GM23338 (cell line): ENCODE data around the gene ATP8B4. TPM values are rescaled to one million over a fixed set of nuclear protein-coding genes. Genes with fewer than 3 reads are reported as not detected.

Source experiments
- ATAC-seq: fragments of 200-7000 bp; cut with Tn5 transposase; 3 replicates; pipeline ENCODE4 v1.9.1; 2020
- DNase-seq: peaks from one replicate; pipeline ENCODE4 v3.0.0-alpha.2; 2015; ENCODE audit warnings: low spot score
- H2AFZ ChIP-seq: fragments of 200-600 bp; sonication (generic); 2 replicates; pipeline ENCODE4 v1.8.0; 2016; ENCODE audit warnings: antibody characterized with exemption, mild to moderate bottlenecking, moderate library complexity
- H3F3A ChIP-seq: fragments of 200-600 bp; sonication (generic); replicated peaks from 2 replicates; pipeline ENCODE4 v1.8.0; 2017; ENCODE audit warnings: antibody characterized with exemption, mixed run types, low read depth
- H3K27ac ChIP-seq: fragments of 200-600 bp; sonication (generic); 2 replicates; pipeline ENCODE4 v1.6.1; 2016; ENCODE audit warnings: low read depth
- H3K27me3 ChIP-seq: fragments of 200-600 bp; sonication (generic); 2 replicates; pipeline ENCODE4 v1.8.0; 2016; ENCODE audit warnings: mild to moderate bottlenecking, mixed run types, moderate library complexity; ENCODE audit not compliant: insufficient read depth
- H3K36me3 ChIP-seq: fragments of 200-600 bp; sonication (generic); 2 replicates; pipeline ENCODE4 v1.8.0; 2016; ENCODE audit warnings: mild to moderate bottlenecking; ENCODE audit not compliant: insufficient read depth
- H3K4me1 ChIP-seq: fragments of 200-600 bp; sonication (generic); 2 replicates; pipeline ENCODE4 v1.8.0; 2016; ENCODE audit warnings: mild to moderate bottlenecking, moderate library complexity; ENCODE audit not compliant: insufficient read depth
- H3K4me2 ChIP-seq: fragments of 200-600 bp; sonication (generic); 2 replicates; pipeline ENCODE4 v1.7.1; 2017; ENCODE audit warnings: mixed run types
- H3K4me3 ChIP-seq: fragments of 200-600 bp; sonication (generic); 2 replicates; pipeline ENCODE4 v1.6.1; 2016; ENCODE audit warnings: mixed run types
- H3K79me2 ChIP-seq: fragments of 200-600 bp; sonication (generic); replicated peaks from 2 replicates; pipeline ENCODE4 v1.8.0; 2017; ENCODE audit warnings: mild to moderate bottlenecking; ENCODE audit not compliant: insufficient read depth
- H3K9me2 ChIP-seq: fragments of 200-600 bp; sonication (generic); 2 replicates; pipeline ENCODE4 v1.8.0; 2017; ENCODE audit not compliant: insufficient read depth
- H4K20me1 ChIP-seq: fragments of 200-600 bp; sonication (generic); replicated peaks from 2 replicates; pipeline ENCODE4 v1.8.0; 2017; ENCODE audit warnings: mild to moderate bottlenecking; ENCODE audit not compliant: insufficient read depth
- H3K27ac Mint-ChIP-seq: 2 replicates; pipeline ENCODE4 v1.8.0; 2020; ENCODE audit warnings: inconsistent platforms, mild to moderate bottlenecking, moderate library complexity, mixed read lengths
- H3K27me3 Mint-ChIP-seq: 3 replicates; pipeline ENCODE4 v1.8.0; 2022; ENCODE audit warnings: low read depth, mild to moderate bottlenecking, moderate library complexity, mixed read lengths, inconsistent platforms; ENCODE audit not compliant: insufficient read depth, poor library complexity
- H3K36me3 Mint-ChIP-seq: 3 replicates; pipeline ENCODE4 v1.8.0; 2021; ENCODE audit warnings: low read depth, mild to moderate bottlenecking, inconsistent platforms, moderate library complexity, mixed read lengths
- H3K4me1 Mint-ChIP-seq: 3 replicates; pipeline ENCODE4 v1.8.0; 2020; ENCODE audit warnings: mild to moderate bottlenecking, inconsistent platforms, mixed read lengths
- H3K4me3 Mint-ChIP-seq: 3 replicates; pipeline ENCODE4 v1.8.0; 2021; ENCODE audit warnings: moderate library complexity, mild to moderate bottlenecking, inconsistent platforms, mixed read lengths
- H3K9me3 Mint-ChIP-seq: 3 replicates; pipeline ENCODE4 v1.8.0; 2020; ENCODE audit warnings: moderate library complexity, mild to moderate bottlenecking, inconsistent platforms, mixed read lengths
- EZH2 ChIP-seq: fragments of 200-600 bp; sonication (generic); IDR thresholded peaks from one replicate; pipeline ENCODE4 v1.8.0; 2017; ENCODE audit warnings: antibody characterized with exemption, mild to moderate bottlenecking, low read depth; ENCODE audit not compliant: unreplicated experiment
- JUNB ChIP-seq: IDR thresholded peaks from one replicate; pipeline ENCODE4 v1.6.1; 2016; ENCODE audit warnings: antibody characterized with exemption; ENCODE audit not compliant: unreplicated experiment
- STAT1 ChIP-seq: IDR thresholded peaks from one replicate; pipeline ENCODE4 v1.6.1; 2016; ENCODE audit warnings: antibody characterized with exemption; ENCODE audit not compliant: unreplicated experiment
- ZNF114 ChIP-seq: fragments of 250-450 bp; sonication (Bioruptor Pico); IDR thresholded peaks from 2 replicates; pipeline ENCODE4 v1.5.0; 2020; ENCODE audit warnings: mild to moderate bottlenecking, moderate library complexity
- polyA plus RNA-seq: library from polyadenylated mRNA; unstranded; fragments of >200 nt; fragmentation: Nextera tagmentation; extraction: Ambion mirVana; gene quantifications from 2 replicates; pipeline ENCODE4 v1.2.1, GENCODE V29; 2016
- total RNA-seq: library from RNA; depleted of rRNA; stranded (reverse); fragments of >200 nt; shearing (Covaris generic); gene quantifications from 2 replicates; pipeline ENCODE4 v1.2.3, GENCODE V29; 2014
- TF ChIP-seq, protein P1 (sequence below): IDR thresholded peaks from 2 replicates; pipeline ENCODE4 v1.6.1; 2016; ENCODE audit warnings: antibody characterized with exemption
- TF ChIP-seq, protein P2 (sequence below): fragments of 250-450 bp; sonication (Bioruptor Pico); IDR thresholded peaks from 2 replicates; pipeline ENCODE4 v1.5.0; 2020; ENCODE audit warnings: mild to moderate bottlenecking, moderate library complexity
- TF ChIP-seq, protein P3 (sequence below): IDR thresholded peaks from one replicate; pipeline ENCODE4 v1.6.1; 2018; ENCODE audit warnings: antibody characterized with exemption; ENCODE audit not compliant: unreplicated experiment
- TF ChIP-seq, protein P4 (sequence below), 2 experiments: fragments of 200-600 bp in 1 of 2; sonication (generic) in 1 of 2; conservative IDR thresholded peaks; 2 replicates each; pipeline versions ENCODE4 v1.5.1 to v1.6.1; 2016 to 2017; ENCODE audit warnings: antibody characterized with exemption in 2 of 2, low read depth in 2 of 2, mild to moderate bottlenecking in 2 of 2, moderate library complexity in 1 of 2

ATP8B4 gene
- total and polyA plus RNA-seq, 2 experiments from 2014 or later: 0.24 TPM; not detected in 1

DNA sequence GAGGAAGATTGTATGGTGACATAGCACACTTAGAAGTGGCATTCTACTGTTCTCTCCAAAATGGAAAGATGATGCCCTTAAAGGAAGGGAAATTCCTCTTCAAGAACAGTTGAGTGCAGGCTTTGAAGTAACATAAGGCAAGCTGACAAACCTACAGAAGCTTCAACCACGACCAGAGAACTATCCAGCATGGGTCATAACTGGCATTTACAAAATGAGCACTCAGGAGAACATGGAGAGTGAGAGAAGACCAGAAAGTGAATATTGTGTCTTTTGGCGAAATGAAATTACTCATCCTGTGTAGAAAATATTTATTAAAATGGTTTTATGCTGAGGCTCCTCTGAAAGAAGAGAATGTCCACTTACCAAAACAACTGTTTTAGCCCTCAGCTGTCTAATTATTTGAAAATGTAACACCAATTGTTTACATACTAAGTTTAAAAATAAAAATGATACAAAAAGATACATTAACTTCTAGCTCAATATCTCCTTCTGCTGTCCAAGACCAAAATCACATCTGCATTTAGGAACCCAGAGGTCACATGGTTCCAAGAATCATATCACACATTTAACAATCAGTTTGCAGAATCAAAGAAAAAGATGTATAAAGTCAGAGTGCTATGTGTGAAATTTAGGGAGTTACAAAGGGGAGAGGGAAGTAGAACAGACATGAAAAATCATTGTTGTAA lies 216.9 kb downstream of the ATP8B4 start:
- Mint-ChIP-seq H3K27me3 (no peaks in the 10 kb centered on the region), H3K9me3 (no peaks in the 10 kb centered on the region), H3K4me3 (no peak overlapping the region), H3K4me1 (peaks cover 5% of the 10 kb centered on the region; the same call in 2 of the 3 replicates), H3K27ac (no peak overlapping the region), H3K36me3 (no peaks in the 10 kb centered on the region)
- ATAC-seq (no peak), DNase-seq (no peak)
- H3K36me3 ChIP-seq: no peaks in the 10 kb centered on the region
- peaks cover 4% of the 10 kb centered on the region for H3K4me1 ChIP-seq
- no peak overlapping the region for H3K4me3 ChIP-seq
- H3K27me3 ChIP-seq: no peaks in the 10 kb centered on the region
- H3K27ac ChIP-seq: no peak overlapping the region
- no peaks in the 10 kb centered on the region for H3F3A ChIP-seq
- H3K4me2 ChIP-seq: no peak overlapping the region
- no peaks in the 10 kb centered on the region for H4K20me1 ChIP-seq
- no peaks in the 10 kb centered on the region for H3K9me2 ChIP-seq
- H3K79me2 ChIP-seq: no peaks in the 10 kb centered on the region
- H2AFZ ChIP-seq: 0 out of 2 replicates have a peak overlapping the region, but pooled peaks have one; percentile 6
- TF ChIP-seq ZNF114 (CRISPR knock-in tag): no peak
- TF ChIP-seq EZH2: no peak
- TF ChIP-seq, protein P1, sequence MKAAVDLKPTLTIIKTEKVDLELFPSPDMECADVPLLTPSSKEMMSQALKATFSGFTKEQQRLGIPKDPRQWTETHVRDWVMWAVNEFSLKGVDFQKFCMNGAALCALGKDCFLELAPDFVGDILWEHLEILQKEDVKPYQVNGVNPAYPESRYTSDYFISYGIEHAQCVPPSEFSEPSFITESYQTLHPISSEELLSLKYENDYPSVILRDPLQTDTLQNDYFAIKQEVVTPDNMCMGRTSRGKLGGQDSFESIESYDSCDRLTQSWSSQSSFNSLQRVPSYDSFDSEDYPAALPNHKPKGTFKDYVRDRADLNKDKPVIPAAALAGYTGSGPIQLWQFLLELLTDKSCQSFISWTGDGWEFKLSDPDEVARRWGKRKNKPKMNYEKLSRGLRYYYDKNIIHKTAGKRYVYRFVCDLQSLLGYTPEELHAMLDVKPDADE: no peak
- no peak for TF ChIP-seq STAT1
- TF ChIP-seq, protein P2, sequence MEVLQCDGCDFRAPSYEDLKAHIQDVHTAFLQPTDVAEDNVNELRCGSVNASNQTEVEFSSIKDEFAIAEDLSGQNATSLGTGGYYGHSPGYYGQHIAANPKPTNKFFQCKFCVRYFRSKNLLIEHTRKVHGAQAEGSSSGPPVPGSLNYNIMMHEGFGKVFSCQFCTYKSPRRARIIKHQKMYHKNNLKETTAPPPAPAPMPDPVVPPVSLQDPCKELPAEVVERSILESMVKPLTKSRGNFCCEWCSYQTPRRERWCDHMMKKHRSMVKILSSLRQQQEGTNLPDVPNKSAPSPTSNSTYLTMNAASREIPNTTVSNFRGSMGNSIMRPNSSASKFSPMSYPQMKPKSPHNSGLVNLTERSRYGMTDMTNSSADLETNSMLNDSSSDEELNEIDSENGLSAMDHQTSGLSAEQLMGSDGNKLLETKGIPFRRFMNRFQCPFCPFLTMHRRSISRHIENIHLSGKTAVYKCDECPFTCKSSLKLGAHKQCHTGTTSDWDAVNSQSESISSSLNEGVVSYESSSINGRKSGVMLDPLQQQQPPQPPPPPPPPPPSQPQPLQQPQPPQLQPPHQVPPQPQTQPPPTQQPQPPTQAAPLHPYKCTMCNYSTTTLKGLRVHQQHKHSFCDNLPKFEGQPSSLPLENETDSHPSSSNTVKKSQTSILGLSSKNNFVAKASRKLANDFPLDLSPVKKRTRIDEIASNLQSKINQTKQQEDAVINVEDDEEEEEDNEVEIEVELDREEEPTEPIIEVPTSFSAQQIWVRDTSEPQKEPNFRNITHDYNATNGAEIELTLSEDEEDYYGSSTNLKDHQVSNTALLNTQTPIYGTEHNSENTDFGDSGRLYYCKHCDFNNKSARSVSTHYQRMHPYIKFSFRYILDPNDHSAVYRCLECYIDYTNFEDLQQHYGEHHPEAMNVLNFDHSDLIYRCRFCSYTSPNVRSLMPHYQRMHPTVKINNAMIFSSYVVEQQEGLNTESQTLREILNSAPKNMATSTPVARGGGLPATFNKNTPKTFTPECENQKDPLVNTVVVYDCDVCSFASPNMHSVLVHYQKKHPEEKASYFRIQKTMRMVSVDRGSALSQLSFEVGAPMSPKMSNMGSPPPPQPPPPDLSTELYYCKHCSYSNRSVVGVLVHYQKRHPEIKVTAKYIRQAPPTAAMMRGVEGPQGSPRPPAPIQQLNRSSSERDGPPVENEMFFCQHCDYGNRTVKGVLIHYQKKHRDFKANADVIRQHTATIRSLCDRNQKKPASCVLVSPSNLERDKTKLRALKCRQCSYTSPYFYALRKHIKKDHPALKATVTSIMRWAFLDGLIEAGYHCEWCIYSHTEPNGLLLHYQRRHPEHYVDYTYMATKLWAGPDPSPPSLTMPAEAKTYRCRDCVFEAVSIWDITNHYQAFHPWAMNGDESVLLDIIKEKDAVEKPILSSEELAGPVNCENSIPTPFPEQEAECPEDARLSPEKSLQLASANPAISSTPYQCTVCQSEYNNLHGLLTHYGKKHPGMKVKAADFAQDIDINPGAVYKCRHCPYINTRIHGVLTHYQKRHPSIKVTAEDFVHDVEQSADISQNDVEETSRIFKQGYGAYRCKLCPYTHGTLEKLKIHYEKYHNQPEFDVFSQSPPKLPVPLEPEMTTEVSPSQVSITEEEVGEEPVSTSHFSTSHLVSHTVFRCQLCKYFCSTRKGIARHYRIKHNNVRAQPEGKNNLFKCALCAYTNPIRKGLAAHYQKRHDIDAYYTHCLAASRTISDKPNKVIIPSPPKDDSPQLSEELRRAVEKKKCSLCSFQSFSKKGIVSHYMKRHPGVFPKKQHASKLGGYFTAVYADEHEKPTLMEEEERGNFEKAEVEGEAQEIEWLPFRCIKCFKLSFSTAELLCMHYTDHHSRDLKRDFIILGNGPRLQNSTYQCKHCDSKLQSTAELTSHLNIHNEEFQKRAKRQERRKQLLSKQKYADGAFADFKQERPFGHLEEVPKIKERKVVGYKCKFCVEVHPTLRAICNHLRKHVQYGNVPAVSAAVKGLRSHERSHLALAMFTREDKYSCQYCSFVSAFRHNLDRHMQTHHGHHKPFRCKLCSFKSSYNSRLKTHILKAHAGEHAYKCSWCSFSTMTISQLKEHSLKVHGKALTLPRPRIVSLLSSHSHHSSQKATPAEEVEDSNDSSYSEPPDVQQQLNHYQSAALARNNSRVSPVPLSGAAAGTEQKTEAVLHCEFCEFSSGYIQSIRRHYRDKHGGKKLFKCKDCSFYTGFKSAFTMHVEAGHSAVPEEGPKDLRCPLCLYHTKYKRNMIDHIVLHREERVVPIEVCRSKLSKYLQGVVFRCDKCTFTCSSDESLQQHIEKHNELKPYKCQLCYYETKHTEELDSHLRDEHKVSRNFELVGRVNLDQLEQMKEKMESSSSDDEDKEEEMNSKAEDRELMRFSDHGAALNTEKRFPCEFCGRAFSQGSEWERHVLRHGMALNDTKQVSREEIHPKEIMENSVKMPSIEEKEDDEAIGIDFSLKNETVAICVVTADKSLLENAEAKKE: no peak
- TF ChIP-seq, protein P3, sequence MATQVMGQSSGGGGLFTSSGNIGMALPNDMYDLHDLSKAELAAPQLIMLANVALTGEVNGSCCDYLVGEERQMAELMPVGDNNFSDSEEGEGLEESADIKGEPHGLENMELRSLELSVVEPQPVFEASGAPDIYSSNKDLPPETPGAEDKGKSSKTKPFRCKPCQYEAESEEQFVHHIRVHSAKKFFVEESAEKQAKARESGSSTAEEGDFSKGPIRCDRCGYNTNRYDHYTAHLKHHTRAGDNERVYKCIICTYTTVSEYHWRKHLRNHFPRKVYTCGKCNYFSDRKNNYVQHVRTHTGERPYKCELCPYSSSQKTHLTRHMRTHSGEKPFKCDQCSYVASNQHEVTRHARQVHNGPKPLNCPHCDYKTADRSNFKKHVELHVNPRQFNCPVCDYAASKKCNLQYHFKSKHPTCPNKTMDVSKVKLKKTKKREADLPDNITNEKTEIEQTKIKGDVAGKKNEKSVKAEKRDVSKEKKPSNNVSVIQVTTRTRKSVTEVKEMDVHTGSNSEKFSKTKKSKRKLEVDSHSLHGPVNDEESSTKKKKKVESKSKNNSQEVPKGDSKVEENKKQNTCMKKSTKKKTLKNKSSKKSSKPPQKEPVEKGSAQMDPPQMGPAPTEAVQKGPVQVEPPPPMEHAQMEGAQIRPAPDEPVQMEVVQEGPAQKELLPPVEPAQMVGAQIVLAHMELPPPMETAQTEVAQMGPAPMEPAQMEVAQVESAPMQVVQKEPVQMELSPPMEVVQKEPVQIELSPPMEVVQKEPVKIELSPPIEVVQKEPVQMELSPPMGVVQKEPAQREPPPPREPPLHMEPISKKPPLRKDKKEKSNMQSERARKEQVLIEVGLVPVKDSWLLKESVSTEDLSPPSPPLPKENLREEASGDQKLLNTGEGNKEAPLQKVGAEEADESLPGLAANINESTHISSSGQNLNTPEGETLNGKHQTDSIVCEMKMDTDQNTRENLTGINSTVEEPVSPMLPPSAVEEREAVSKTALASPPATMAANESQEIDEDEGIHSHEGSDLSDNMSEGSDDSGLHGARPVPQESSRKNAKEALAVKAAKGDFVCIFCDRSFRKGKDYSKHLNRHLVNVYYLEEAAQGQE: no peak
- no peak for TF ChIP-seq JUNB
- TF ChIP-seq, protein P4, sequence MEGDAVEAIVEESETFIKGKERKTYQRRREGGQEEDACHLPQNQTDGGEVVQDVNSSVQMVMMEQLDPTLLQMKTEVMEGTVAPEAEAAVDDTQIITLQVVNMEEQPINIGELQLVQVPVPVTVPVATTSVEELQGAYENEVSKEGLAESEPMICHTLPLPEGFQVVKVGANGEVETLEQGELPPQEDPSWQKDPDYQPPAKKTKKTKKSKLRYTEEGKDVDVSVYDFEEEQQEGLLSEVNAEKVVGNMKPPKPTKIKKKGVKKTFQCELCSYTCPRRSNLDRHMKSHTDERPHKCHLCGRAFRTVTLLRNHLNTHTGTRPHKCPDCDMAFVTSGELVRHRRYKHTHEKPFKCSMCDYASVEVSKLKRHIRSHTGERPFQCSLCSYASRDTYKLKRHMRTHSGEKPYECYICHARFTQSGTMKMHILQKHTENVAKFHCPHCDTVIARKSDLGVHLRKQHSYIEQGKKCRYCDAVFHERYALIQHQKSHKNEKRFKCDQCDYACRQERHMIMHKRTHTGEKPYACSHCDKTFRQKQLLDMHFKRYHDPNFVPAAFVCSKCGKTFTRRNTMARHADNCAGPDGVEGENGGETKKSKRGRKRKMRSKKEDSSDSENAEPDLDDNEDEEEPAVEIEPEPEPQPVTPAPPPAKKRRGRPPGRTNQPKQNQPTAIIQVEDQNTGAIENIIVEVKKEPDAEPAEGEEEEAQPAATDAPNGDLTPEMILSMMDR (conservative IDR thresholded peaks at IDR 0.05; ENCODE audit: low read depth in 2 of 2): no peak
